Ureter (tissue), 1 donor: ENCODE results near the gene DNAI1. TPM values are rescaled to one million over a fixed set of nuclear protein-coding genes. Genes with fewer than 3 reads are reported as not detected.
A peak's percentile ranks its signal among the peaks of the same experiment; 100 is the strongest.

ENCODE experiments used
- DNase-seq: peaks from one replicate; pipeline ENCODE4 v3.0.0-alpha.2; 2020; ENCODE audit warnings: low spot score
- total RNA-seq: library from RNA; stranded (reverse); gene quantifications from one replicate; pipeline ENCODE4 v1.2.4, GENCODE V29; 2023
- donor health status: DM: yes; HTN: yes; CAD: no.

Gene DNAI1
- total RNA-seq, 1 donor from 2014 or later = not detected

DNA sequence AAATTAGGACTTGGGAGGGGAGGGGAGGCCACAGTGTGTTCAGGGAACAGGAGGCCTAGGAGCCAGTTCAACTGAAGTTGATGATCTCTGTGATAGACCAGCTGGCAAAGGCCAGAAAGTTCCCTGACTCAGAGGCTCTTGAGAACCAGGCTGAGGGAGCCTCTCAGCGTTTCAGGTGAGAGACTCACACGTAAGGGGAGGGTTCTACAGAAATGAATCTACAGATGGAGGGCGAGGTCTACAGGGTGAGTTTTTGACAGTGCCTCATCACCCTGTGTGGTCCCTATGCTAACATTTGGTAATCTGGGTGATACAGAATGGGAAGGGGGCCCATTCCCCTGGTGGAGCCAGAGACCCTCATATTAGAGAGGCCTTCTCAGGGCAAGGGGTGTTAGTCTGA, 32.2 kb downstream of the DNAI1 start:
- DNase-seq = no peak

DNA sequence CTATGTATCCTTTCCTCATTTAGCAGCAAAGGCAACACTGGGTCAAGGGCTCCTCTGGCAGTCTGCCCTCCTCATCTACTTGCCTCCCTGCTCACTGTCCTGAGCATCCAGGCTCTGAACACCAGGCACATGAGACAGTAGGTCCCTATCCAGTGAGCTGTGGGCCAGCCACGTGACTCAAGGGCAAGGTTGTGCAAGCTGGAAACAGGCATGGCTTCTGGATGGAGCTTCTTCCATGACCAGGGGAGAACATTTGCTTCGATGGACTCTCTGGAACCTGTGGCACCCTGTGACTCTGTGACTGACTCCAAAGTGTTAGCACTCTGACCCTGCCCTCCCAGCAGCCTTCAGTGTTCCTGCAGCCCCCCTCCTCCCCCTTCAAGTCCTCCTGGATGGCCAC, 33.0 kb downstream of the DNAI1 start:
- DNase-seq = no peak

DNA sequence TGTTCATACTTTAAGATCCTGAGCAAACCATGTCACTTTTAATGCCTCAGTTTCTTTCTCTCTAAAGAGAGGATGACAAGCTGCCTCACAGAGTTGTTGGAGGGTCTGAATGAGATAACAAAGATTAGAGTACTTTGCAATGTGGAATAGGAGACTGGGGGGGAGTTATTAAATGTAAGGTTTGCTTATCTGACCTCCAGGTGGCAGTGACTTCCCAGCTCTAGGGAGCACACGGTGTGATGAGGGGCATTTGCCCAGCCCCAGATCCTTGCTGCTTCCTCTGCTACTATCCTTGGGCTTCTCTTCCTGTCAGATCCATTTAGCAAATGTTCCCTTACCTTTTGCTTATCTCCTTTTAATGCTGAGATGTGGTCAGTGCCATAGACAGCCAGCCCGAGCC, 33.4 kb downstream of the DNAI1 start:
- no peak for DNase-seq

DNA sequence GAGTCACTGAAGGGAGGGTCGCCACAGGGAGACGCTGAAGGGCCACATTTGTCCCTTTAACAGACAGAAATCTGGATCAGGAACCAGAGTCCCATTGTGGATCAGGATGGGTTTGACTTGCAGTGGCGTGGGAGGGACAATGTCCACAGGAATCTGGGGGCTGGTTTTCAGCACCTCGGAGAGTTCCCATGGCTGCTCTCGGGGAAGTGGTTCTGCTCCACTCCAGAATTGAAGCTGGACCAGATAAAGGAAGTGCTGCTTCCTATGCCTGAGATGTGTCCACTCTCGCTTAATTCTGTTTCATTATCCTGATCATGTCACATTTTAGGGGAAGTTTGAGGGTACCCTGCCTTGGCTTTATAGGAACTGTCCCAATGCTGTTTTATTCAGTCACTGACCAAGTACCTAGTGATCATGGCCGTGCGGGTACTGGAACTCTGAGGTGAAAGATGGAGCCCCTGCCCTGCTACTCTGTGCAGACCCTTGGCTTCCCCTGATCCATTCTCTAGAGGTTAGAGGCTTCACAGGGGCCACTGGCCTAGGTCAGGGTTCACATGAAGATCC, 35.4 kb downstream of the DNAI1 start:
- DNase-seq = no peak

DNA sequence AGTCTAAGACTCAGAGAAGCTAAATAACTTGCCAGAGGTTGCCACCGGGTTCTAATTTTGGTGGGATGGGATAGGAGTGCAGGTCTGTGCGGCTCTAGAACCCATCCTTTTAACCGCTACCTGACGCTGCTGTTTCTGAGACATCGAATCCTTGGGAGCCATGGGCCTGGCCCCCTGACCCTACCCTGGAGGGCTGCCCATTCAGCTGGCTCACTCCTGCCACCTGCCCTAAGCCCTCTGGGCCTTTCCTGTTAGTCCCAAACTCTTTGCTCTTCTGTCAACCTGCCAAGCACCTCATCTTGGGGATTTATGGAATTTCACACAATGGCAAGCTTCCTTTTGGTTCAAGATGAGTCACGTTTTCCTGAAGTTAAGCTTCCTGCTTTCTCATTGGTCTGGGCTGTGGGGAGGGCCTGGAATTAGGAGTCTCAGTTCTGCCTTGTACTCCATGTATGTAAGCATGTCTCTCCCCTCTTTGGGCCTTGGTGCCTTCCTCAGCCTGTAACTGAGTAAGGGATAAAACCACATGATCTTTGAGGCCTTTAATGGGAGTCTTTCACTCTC, 37.6 kb downstream of the DNAI1 start:
- no peak for DNase-seq

DNA sequence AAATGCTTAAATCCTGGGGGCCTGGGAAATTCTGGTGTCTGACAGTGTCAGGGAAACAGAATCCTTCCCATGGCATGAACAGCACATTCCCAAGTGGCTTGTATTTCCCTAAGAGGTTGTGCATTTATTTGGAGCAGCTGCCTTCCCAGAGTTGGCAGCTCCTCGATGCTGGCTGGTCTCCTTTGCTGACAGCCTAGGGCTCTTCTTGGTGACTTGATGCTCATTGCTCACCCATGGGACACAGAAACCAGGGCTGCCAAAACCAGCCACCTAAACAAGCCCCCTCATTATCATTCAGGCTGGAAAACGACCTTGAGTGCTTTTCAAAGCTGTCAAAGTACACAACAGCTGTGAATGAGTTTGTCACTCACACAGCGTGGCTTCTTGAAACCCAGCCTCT, 39.9 kb downstream of the DNAI1 start:
- DNase-seq = no peak

DNA sequence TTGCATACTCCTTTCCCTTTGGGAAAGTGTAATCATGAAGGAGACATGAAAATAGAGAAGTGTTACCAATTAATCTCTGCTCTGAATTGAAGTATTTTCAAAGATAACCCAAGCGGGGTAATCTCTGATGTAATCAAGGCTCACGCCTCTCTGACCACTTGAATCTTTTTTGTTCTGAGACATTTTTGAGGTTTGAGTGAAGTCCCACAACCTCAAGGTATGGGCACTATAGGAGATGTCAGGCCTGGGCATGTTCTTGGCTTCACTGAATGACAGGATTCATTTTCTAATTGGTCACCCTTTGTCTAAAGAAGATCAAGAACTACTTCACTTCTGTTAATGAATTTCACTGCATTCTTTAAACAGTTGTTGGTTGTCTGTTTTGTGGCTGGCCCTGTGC, 40.5 kb downstream of the DNAI1 start:
- DNase-seq = no peak

DNA sequence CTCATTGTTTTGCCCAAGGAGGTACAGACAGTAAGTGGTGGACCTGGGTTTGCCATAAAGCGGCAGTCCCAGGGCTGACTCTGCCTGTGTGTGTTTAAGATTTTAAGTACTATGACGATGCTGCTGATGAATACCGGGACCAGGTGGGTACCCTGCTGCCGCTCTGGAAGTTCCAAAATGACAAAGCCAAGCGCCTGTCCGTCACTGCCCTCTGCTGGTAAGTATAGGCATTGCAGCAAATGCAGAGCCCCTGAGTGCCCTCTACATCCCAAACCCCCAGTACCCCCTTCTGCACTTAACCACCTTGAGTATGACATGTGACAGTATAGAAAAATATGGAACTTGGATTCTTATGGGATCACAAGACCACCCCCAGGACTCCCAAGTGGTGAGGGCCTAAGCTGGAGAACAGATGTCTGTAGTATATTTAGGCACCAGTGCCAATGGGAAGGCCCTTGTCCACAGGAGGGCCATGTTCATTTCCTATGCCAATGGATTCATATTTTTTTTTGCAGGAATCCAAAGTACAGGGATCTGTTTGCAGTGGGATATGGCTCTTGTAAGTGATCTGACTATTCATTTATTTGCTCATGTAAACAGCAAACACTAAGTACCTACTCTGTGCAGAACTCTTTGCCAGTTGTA, 42.1 kb downstream of the DNAI1 start:
- DNase-seq = peak; percentile 65

DNA sequence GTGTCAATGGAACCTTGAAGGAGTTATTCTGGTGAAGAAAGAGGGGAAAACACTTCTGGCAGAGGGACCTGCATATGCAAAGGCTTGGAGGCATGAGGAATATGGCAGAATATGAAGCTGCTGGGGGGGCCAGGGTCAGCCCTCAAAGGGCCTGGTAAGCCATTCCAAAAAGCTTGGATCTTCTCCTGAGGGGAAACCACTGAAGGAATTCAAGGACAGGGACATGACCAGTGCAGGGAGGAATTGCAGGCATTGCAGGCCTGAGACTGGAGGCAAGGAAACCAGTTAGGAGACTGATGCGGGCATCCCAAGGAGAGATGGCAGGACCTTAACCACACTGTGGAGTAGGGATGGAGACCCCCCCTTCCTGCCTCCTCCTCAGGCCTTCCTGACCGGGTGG, 42.8 kb downstream of the DNAI1 start:
- no peak for DNase-seq

DNA sequence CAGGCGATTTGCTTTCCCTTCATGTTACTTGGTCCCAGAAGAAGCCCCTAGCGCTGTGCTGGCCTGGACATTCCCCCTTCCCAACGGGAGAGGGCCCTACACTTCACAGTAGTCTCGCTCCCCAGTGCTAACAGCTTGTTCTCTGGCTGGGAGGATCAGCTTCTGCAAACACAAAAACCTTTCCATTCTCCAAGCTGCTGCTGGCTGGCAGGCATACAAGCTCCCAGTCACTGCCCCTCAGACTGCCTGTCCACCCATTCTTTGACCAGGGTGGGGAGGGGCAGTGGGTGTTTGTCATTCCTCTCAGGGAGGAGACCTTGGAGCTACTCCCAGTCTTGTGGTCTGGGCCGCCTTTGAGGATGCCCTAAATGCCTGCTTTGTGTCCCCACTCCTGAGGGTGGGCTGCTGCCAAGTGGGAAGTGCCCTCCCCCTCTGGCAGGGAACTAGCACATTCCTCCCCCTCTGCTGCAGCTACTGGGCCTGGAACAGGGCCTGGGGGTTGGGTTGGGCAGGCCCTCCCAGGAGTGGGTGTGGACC, 43.4 kb downstream of the DNAI1 start:
- DNase-seq = peak; percentile 70

DNA sequence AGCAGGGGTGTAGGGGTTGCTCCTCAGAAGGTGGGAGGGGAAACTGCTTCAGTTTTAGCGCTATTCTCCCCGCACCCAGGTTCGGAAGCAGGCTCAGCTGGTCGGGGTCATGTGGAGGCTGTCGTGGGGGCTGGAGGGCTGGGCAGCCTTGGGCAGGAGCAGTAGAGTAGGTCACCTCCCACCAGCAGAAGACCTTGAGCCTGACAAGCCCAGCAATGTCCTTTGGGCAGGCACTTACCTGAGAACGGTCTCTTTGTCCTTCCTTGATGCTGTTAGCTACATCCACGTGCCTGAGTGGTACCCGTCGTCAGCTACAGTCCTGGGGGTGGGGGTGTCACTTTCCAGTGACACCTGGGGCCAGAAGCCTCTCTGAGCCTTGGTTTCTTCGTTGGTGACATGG, 43.9 kb downstream of the DNAI1 start:
- DNase-seq = no peak

DNA sequence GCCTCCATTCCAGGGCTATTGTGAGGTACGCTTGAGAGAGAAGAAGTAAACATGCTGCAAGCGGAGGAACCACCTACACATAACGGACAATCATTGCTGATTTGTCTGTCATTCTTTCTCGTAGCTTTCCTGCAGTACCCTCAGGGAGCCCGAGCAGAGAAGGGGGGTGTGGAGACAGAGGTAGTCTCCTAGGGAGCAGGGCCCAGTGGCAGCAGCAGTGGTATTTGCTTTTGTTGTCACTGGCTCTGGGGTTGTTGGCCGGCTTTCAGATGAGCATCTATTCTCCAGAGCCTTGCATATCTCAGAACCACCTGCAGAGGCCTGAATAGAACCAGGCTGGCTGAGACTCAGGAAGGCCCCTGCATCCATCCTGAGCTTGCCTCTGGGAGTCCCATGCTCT, 44.3 kb downstream of the DNAI1 start:
- DNase-seq = no peak

DNA sequence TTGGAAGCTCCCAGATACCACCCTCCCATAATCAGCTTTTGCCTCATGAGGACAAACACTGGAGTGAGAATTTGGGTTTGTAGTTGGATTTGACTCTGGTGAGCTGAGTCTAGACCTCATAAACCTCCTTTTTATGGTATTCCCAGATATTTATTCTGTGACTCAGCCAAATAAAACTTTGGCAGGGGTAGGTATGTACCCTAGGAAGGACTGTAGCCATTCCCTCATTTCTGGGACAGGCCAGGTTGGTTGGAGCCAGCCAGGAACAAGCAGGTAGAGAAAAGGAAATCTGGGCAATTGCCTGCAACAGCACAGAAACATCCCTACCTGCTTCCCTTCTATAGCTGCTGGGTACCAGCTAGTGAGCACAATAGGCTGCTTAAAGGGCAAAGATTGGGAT, 44.8 kb downstream of the DNAI1 start:
- no peak for DNase-seq

DNA sequence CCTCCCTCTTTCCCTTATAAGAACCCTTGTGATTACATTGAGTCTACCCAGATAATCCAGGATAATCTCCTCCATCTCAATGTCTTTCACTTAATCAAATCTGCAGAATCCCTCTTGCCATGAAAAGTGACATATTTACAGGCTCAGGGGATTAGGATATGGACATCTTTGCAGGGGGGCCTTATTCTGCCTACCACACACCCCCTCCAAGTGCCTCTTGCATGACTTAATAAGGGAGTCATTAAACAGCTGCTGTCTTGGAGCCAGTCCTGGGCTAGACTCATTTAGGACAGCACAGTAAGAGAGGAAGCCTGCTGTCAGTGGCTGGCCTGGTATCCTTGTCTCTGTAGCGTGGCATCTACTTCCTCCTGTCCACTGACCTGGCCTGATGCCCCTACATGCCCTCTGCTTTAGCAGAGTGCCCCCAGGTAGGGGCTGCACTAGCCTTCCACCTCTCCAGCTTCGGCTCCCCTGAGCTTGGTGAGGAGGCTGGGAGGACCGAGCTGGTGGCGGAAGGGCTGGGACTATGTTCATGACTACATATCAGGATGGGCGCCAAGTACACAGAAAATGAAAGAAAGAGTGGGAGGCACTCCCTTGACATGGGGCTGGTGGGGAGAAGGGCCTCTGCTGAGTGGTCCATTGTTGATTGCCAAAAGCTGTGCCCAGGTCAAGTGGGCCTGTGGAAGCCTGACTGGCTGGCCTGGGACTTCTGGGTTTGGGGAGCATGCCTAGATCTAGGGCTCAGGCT, 46.9 kb downstream of the DNAI1 start:
- DNase-seq = no peak

DNA sequence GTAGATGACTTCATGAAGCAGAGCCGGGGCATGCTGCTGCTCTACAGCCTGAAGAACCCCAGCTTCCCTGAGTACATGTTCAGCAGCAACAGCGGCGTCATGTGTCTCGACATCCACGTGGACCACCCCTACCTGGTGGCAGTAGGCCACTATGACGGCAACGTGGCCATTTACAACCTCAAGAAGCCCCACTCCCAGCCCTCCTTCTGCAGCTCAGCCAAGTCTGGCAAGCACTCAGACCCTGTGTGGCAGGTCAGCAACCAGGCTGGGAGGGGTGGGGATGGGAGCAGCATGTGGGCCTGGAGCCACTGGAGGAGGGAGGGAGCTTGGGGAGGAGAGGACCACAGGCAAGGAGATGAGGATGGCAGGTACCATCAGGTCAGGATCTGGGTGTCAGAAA, 48.0 kb downstream of the DNAI1 start:
- no peak for DNase-seq

DNA sequence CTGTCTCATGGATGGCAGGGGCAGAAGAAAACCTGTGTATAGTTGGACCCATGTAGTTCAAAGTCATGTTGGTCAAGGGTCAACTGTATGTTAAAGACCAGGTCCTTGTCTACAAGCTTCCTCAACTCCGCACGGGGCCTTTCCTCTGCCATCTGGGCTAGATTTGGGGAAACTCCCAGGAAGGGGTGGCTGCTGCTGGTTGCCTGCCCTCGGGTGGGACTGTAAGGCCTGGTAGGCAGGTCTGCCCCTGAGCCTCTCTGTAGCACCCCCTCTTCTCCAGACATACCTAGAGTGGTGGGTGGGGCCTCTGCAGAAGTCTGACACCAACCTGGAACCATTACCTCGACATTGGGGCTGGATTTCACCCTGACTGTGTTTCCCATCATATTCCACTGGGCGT, 49.0 kb downstream of the DNAI1 start:
- DNase-seq = no peak

DNA sequence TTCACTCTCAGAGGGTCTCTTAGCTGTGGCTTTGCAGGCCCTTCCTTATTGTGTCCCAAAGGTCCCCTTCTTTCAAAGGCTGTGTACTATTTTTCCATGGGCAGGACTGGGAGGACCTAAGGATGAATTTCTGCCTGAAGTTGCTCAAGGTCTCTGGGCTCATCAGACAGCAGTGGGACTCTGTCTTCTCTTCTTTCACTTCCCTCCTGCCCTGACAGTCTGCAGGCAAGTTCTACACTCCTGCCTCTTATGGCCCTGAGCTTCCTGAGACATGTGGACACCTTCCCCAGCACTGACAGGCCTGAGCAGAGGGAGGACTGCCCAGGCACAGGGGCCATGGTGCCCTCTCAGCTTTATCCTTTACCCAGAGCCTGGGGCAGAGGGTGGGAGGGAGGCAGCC, 49.4 kb downstream of the DNAI1 start:
- DNase-seq = no peak

DNA sequence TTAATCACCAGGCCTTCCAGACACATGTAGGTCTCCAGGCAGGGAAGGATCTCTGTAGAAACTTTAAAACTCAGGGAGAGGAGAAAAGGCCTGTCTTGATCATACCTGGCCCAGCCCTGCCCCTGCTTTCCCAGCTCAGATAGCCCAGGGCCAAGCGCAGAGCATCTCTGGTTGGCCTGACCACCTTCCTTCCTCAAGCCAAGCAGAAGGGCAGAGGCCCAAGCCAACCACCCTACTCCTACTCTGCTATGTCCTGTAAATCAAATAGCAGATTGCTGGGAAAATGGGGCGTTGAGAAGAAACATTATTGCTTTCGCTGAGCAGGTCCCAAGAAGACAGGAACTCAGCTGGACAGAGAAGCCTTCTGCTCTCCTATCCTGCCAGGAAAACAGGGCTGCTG, 49.9 kb downstream of the DNAI1 start:
- no peak for DNase-seq

DNA sequence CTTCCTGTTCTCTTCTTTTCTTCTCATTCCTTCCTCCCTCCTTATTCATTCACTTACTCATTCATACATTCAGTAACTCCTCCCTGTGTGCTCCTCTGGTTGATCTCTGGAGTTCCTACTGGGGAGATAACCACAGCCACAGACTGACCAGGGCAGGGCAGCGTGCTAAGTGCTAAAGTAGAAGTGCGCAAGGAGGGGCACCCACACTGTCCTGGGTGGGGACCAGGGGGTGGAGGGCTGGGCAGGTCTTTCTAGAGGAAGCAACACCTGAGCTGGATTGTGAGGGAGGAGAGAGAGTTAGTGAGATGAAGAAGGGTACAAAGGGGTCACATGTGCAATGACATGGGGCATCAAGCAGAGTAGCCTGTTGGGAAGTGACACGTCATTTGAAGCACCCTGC, 50.3 kb downstream of the DNAI1 start:
- no peak for DNase-seq

DNA sequence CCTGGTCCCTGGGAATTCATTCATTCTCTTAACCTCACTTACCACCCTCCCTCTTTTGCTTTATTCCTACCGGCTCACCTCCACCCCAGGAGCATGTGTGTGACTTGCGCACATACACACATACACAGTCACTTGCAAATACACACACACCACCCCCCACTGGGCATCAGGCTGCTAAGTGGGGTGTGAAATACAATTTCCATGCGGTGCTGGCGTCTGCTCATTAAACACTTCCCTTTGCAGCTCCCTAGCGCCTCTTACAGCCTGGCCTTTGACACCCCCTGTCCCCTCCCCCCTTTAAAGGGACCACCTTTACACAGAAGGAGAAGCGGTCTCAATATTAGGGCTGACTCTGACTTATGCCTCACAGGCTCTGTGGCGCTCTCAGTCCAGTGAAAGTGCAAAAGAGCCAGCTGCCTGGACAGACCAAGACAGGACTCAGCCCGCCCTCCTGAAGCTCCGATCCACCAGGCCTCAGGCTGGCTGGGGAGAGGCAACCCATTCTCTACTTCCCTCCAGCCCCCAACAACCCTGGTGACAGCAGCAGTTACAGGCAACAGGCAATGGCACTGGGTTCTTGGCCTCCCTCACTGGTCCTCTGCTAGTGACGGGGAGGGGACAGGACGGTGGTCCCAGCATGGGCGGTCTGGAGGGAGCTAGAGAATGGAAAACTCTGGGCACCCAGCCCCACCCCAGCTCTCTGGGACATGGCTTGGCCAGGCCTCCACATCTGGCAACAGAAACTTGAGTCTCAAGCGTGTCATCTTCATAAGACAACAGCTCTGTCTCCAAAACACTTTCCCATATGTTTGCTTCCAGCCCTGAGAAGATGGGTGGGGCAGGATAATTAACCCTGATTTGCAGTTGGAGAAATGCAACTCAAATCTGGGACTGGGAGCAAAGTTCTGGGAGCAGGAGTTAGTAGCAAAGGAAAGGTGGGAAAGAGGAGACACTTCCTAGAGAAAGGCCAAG, 52.2 kb downstream of the DNAI1 start:
- no peak for DNase-seq
